ENCODE measurements around the gene RTL1.

RTL1 gene

DNA sequence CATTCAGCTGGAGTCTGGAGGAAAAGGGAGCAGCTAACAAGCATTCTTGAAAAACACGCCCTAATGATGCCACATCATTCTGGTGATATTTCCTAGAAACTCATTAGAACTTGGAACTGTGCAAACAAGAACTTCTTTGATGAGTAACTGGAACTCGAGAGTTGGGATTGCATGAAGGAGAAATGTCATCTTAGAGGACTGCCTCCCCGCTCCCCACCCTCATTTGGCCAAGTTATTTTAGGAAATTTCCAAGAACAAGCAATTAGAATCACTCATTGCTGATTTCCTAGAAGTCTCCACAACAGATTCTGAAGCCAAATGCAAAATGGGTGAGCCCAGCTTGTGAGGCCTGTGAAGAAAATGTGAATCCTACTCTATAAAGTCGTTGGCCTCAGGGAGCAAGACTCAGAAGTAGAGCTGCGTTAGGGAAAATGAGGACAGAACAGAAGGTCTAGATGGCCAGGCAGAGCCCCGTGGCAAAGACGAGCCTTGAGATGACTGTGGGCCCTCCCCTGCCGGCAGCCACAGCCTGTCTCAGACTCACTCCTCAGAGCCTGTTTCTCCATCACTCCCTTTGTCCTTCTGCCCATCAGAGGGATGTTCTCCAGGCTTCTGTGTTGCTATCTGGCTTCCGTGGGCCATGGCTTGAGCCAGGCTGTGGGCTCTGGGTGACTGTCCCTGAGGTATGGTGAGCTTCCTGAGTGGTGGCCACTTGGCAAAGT is 38.4 kb downstream of the RTL1 start:
- no peak for DNase-seq

DNA sequence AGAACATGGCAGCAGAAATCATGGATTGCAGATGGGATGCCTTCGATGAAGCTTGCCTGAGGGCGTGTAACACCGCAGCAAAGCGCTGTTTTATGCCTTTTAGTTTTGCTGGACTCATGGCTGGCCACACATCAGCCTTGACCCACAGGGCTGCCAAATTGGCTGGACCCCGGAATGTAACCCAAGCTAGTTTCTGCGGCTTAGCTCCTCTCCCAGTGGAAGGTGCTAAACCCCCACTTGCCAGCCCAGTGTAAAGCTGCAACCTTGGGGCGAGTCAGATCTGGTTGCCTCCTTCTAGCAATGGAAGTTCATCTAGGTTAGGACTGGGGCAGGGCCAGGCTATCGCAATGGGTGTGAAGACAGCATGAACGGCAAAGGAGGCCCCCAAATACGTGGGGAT is 39.3 kb downstream of the RTL1 start:
- DNase-seq = no peak

DNA sequence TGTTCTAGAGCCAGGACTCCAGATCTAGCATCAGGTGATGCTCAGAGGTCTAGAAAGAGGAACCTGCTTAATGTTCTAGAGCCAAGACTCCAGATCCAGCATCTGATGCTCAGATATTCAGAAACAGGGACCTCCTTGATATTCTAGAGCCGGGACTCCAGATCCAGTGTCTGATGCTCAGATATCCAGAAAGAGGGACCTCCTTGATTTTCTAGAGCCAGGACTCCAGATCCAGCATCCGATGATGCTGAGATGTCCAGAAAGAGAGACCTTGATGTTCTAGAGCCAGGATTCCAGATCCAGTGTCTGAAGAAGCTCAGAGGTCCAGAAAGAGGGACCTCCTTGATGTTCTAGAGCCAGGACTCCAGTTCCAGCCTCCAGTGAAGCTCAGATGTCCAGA is 40.7 kb downstream of the RTL1 start:
- DNase-seq = no peak

DNA sequence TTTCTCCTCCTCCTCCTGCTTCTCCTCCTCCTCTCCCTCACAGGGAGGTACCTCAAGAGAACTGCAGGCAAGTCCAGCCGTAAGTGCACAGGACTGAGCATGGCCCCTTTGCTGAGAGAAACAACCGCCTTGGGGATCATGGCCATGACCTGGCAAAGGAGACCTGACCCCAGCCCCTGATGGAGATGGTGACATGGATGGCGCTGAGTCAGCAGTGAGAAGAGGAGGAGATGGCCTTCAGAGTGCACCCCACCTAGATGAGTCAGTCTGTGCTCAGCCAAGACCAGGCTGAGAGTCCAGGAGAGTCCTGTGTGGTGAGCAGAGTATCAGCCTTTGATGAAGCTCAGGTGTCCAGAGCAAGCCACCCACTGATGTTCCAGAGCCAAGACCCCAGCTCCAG is 41.2 kb downstream of the RTL1 start:
- DNase-seq = no peak

DNA sequence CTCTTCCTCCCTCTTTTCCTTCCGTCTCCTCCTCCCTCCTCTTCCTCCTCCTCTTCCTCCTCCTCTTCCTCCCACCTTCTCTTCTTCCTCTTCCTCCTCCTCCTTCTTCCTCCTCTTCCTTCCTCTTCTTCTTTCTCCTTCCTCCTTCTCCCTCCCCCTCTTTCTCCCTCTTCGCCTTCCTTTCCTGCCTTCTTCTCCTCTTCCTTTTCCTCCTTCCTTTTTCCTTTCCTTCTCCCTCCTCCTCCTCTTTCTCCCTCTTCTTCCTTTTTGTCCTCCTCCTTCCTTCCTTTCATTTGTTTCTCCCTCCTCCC is 41.6 kb downstream of the RTL1 start:
- no peak for DNase-seq

DNA sequence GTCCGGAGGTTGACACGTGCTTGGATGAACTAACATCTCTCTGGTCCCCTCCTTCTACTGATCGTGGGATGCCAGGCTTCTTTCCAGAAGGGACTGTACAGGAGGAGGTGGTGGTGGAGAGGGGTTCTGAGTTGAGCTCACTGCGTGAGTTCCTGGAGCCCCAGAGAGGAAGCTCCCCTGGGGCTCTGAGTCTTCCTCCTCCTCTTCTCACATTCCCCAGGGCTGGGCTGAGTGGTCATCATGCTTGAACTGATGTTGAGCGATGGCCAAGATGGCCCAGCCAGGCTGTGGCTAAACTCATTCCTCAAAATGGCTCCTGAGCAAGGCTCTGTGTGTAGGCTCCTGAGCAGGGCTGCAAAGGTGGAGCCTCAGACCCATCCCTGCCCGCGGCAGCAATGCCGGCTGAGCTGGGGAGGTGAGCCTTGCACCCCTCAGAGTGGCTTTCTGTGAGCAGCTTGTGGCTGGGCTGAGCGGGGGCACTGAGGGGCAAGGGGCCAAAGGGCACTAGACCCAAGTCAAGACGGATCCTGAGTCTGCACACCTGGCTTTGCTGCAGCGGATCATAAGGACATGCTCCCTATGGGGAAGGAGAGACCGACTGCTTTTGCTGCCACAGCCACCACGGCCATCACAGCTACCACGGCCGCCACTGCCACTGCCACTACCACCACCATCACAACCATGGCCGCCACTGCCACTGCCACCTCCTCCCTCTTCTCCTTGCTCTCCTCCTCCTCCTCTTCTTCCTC is 42.2 kb downstream of the RTL1 start:
- no peak for DNase-seq

DNA sequence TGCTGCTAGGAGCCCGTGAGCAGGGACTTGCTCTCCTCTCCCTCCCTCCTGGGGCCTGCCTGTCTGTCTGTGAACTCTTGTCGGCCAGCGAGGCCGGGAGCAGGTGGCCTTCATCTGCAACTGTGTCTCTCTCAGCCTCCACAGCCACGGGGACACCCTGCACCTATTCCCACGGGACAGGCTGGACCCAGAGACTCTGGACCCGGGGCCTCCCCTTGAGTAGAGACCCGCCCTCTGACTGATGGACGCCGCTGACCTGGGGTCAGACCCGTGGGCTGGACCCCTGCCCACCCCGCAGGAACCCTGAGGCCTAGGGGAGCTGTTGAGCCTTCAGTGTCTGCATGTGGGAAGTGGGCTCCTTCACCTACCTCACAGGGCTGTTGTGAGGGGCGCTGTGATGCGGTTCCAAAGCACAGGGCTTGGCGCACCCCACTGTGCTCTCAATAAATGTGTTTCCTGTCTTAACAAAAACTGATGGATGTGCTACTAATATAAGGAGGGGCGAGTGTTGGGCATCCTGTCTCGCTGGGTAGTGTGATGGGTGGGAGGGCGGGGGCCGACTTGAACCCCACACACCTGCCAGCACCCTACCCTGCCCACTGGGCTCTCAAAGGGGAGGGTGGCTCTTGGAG is 42.9 kb downstream of the RTL1 start:
- no peak for DNase-seq

DNA sequence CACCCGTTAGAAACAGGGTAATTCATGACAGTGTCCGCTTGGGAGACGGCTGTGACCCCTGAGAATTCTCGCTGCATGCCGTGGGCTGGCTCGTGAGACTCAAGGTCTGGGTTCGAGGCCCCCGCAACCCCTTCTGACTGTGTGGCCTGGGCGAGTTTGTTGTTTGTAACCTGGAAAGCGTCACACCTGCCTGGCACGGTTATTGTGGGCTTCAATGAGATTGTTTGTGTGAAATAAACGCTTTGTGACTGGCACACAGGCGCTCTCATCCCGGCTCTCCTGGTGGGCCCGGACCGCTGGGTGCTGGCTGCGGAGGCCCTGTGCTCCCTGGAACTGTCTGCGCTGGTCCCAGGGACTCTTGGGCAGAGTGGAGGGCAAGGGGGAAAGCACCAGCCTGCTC is 43.7 kb downstream of the RTL1 start:
- DNase-seq = no peak

DNA sequence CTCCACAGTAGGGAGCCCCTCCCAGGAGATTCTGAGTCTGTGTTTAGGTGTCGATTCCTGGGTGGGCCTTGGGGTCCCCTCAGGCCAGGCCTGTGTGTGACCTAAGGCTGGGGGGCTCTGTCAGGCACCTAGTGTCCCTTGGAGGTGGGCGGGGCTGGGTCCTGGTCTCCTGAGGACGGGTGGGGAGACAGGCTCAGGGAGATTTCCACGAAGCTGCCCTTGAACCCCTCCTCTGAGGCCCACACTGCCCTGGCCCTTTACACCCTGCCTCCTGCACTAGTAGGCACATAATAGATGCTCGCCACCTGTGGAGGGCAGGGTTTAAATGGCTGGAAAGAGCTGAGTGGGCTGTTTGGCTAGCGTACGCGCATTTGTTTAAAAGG is 44.7 kb downstream of the RTL1 start:
- DNase-seq = no peak

DNA sequence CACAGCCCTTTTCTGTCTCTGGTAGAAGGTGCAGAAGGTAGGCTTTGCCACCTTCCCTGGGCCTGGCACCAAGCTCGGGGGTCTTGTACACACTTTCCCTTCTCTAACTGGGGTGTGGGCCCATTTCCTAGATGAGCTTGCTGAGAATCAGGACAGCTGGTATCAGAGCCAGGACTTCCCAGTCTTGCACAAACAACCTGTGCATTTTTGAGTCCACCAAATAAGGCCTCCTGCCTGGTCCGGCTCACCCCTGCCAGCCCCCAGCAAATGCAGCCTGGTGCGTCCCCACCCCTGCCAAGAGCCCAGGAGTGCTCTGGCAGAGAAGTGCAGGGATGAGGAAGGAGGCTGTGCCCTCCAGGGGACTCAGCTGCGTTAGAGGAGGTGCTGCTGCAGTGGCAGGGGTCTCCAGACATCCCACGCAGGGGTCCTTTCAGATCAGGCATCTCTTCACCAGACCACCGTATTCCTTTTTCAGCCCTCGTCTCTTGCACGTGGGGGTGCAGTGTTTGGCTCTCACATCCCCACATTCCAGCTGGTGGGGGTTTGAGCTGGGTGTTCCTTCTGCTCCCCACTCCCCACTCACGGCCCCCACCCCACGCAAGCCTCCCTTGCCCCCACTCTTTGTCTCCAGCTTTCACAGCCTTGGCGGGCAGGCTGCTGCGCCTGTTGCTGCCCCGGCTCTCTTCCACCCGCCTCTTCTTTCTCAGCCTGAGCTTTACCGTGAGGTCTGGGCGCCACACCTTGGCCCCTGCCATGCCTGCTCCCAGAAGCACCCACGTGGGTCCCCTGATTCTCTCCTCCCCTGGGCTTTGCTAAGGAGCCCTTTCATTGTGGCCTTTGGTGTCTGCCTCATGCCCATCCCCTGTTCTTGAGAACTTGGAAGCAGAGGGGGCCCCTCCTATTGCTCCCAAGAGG is 45.3 kb downstream of the RTL1 start:
- DNase-seq = no peak

DNA sequence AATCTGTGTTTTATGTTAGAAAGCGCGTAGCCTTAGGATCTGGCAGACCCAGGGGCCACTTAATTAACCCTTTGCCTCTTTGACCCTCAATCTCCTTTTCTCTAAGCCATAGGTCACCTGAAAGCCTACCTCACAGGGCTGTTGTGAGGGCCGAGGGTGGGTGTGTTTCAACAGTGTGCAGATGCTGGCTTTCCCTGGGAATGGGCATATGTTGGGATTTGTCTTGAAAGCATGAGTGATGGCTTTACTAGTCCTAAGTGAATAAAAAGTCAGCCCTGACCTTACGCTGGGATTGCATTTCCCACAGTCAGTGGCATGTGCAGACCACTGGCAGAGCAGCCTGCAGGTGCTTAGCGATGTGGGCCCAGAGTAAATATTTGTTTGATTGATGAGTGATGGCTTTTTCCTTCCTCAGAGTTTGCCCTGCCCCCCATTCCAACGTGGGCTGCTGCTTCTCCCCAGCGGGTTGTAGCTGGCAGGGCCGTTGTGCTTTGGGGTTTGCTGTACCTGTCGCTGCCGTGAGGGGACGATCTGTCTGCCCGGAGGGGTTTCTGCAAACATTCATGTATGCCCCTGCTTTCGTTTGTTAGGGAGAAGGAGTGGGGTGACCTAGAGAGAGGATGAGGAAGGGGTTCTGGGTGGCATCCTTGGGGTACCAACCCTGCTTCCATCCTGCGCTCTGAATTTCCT is 46.1 kb downstream of the RTL1 start:
- no peak for DNase-seq

DNA sequence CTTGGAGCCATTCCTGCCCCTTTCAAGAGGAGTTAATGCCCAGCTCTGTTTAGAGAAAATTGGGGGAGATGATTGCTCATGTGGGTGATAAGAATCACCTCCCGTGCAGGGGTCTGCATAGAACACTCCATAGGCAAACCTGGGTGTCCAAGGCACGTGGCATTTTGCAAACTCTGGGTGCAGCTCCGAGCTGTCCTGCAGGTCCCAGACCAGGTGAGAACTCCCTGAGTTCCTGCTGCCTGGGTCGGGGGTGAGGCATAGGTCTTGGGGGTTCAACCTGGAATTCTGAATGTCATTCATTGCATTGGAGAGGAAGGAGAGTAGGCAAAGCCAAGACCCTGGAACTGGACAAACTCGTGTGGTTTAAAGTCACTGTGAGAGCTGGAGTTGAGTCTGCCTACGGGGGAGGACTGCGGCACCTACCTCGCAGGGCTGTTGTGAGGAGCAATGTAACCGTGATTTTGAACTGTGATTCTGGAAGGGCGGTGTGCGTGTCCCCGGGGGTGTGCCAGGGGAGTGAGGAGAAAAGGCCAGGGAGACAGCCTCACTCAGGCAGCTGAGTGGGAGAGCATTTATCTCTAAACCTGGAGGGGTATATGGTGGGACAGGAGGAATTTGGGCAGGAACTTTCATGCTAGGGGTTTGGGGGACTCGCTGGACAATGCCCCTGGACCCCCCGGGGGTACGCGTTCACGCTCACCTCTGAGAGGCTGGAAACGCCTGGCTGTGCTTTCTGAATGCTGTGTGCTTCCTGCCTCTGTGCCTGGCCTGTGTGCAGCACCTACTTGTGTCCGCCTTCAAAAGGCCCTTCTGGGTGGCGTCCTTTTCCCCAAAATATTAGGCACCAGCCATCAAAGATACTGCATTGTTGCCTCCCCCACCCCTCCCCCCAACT is 47.2 kb downstream of the RTL1 start:
- DNase-seq = no peak

DNA sequence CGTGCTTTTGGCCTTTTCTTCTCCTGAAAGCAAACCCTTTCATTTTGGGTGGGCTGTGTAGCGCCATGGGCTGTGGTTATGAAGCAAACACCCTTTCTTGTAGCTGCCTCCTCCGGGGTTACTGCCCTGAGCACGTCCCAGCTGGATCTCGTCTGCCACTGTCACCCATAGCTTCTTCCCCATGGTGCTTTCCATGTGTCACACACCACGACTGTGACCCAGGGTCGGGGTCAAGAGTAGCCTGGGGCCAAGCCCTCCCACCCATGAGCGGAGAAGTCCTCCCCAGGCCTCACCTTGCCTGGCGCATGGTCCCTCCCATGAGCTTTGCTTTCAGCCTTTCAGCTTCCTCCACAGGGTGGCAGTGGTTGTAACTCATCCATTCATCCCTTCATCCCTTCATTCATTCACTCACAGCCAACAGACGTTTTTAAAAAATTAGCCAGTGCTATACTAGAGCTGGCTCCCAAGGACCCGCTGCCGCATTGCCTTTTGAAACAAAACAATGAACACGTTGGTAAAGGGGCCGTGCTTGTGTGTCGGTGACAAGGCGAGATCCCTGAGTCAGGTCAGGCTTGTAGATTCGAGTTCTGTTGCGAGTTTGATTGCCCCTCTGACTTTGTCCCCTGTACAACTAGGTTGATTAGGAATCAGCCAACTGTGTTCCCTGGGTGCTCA is 48.1 kb downstream of the RTL1 start:
- DNase-seq = no peak

DNA sequence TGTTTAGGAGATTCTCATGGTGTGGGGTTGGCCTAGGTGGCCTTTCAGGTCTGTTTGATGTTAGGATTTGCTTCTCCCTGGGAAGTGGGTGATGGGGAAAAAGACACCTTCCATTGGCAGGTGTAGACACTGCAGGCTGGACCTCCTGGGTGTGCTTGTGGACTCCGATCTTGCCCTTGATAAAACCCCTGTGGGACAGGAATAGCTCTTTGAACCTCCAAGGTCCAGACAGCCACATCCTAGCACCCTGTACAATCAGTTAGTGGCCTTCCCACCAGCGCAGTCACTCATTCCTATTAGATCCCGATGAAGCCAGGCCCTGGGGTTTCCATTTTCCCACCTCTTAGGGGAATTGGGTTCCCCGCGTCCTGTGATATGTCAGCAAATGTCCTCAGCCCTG is 49.1 kb downstream of the RTL1 start:
- no peak for DNase-seq

DNA sequence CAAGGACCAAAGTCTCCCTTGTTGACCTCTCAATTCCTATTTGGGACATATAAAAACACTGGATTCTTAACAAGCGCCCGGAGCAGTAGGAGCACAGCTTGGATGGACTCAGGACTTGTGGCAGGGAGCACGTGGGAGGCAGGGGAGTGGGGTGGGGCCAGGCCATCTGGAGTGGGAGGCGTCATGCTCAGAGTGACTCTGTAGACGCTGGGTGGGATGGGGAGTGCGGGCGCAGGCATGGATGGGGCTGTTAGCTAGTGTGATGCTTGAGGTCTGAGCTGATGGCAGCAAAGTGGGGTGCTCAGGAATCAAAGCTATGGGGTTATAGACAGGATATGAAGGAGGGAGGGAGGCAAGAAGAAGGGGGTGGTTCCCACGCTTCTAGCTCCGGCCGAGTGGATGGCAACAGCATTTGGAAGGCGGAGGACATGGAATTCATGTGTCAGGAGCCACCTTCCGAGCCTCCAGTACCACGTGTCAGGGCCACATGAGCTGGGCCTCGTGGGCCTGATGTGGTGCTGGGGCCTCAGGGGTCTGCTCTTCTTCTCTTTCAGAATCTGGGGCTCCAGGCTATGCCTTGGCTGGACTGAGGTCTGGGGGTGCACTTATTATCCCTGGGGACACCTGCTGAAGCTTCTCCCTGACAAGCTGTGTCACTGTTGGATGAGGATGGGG is 51.4 kb downstream of the RTL1 start:
- DNase-seq = no peak

DNA sequence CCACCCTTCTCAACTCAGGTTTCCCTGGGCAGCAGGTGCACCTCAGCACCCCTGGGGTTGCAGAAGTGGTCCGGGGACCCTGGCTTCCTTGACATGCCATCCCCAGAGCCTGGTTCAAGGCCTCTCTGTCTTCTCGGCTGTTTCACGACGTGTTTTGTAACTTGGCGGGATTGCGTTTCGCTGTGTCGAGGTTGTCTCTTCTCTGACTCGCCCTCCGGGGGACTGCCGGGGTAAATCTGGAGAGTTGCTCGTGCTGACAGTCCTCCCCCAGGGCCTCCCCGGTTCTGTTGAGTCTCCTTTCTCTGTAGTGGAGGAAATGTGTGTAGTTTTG is 52.0 kb downstream of the RTL1 start:
- no peak for DNase-seq

DNA sequence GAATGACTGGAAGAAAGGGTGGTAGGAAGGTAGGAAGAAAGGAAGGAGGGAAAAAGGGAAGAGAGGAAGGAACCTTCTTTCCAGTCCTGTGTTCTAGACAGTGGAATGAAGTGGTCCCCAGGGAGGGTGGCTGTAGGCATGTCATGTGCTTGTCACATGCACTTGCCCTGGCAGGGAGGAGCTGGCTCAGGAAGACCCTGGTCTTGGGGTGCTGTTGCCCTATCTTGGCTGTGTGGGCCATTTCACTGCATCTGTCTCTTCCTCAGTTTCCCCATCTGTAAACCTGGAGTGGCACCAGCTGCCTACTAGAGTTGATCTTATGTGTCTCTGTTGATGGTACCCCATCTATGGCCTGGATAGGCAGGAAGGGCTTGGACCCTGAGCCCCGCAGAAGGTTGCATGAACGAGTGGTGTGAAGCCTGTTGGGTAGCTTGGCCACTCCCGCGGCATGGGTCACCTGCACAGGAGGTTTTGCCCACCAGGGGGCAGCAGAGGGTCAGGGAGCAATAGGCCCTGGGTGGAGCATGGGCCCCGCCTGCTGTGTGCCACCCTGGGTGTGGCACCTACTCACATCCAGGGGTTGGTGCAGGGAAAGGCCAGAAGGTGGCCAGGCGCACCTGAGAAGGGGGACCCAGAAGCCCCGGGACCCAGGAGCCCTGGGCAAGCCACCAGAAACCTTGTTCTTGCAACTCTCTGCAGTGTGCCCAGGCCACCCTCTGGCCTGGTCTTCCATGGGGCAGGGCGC is 52.5 kb downstream of the RTL1 start:
- peak; percentile 83 for DNase-seq

DNA sequence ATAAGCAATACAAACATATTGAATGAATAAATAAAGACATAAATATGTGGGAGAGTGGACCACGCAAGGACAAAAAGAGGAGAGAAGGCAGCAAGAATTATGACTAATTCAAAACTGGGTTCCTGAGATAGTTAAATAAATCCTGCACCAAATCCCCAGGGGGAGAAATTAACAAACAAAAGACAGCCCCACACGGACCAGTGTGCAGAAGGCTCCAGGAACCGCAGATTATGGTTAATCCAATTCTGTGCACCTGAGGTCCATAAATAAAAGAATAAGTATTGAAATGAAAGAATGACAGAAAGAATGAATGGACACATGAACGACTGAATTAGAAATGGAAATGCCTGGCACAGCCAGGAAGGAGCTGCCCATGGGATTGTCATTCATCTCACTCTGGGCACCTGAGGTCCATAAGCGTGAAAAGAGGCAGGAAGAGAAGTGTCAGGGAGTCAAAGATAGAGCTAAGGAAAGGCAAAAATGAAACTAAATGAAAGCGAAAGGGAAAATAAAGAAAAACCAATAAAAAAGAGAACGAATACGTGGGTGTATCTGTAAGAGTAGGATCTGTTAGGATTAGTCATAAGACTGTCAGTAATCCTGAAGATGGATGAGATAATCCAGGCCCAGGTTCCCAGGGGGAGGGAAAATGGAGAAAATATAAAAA is 54.3 kb downstream of the RTL1 start:
- DNase-seq = no peak

DNA sequence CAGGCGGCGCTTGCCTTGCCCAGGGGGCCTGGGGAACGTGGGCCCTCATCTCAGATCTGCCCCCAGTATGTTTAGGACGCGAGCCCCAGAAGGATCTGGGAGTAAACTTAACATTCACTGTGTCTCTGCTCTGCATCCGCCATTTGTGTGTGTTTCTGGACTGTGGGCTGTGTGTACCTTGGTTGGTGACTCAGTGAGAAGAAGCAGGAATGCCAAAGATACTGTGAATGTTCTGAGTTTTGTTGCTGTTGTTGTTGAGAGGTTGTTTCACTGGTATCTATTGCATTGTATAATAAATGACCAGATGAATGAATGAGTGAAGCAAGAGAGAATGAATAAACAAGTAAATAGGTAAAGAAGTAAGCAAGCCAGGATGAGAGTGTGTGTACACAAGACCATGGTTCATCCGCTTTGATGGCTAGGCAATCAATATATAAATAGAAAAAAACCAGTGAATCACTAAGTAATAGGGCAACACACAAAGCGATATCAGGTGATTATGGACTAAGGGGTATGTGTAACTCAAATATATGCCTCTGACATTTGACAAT is 57.1 kb downstream of the RTL1 start:
- DNase-seq = no peak
